Hypothalamus (tissue), 51 donors: ENCODE measurements around the gene ATP10A.

Experiments used
- DNase-seq, 51 donors: peaks; one replicate each; lab custom pipeline; 2025; lab: John Stamatoyannopoulos, UW

ATP10A gene

GRCh38 chr15:25863111-25863967 is at the start of gene ATP10A:
TSS of gene ATP10A (minus strand) at chr15:25863327. CDS start at chr15:25863096, 231 bp downstream.
- DNase-seq: no peak

GRCh38 chr15:25912035-25912434 is 48.9 kb upstream of the ATP10A start:
- no peak for DNase-seq

GRCh38 chr15:25910832-25911231 is 47.7 kb upstream of the ATP10A start:
- no peak for DNase-seq

- DNase-seq: no peak
These were observed 46.7 kb upstream of the ATP10A start for GRCh38 chr15:25909806-25910205.

- no peak for DNase-seq
These were observed 46.2 kb upstream of the ATP10A start for GRCh38 chr15:25909325-25909724.

- peak in 1 of 51 donors; percentile 17 for DNase-seq
These were observed 42.0 kb upstream of the ATP10A start for GRCh38 chr15:25905140-25905539.

GRCh38 chr15:25903024-25903581 is 40.0 kb upstream of the ATP10A start:
- no peak for DNase-seq

GRCh38 chr15:25901811-25902605 is 38.9 kb upstream of the ATP10A start:
- DNase-seq: no peak

GRCh38 chr15:25900901-25901300 is 37.8 kb upstream of the ATP10A start:
- DNase-seq: peak in 1 of 51 donors; percentile 8

GRCh38 chr15:25900431-25900830 is 37.3 kb upstream of the ATP10A start:
- DNase-seq: no peak

GRCh38 chr15:25899870-25900269 is 36.7 kb upstream of the ATP10A start:
- no peak for DNase-seq

GRCh38 chr15:25897658-25898057 is 34.5 kb upstream of the ATP10A start:
- DNase-seq: no peak

- DNase-seq: no peak
These were observed 31.3 kb upstream of the ATP10A start for GRCh38 chr15:25894371-25894902.

- DNase-seq: peak in 1 of 51 donors; percentile 17
These were observed 30.5 kb upstream of the ATP10A start for GRCh38 chr15:25893596-25893995.

- DNase-seq: no peak
These were observed 29.0 kb upstream of the ATP10A start for GRCh38 chr15:25892126-25892525.

- no peak for DNase-seq
These were observed 28.0 kb upstream of the ATP10A start for GRCh38 chr15:25891081-25891480.

GRCh38 chr15:25890529-25890928 is 27.4 kb upstream of the ATP10A start:
- DNase-seq: peak in 1 of 51 donors; percentile 10

GRCh38 chr15:25887870-25888269 is 24.7 kb upstream of the ATP10A start:
- DNase-seq: no peak

GRCh38 chr15:25886498-25887140 is 23.5 kb upstream of the ATP10A start:
- DNase-seq: no peak

GRCh38 chr15:25884370-25884769 is 21.2 kb upstream of the ATP10A start:
- DNase-seq: no peak
